HG03521 (cell line): Measurements from ENCODE around the gene DYNC2H1.
"Not testable (repeated sequence)": the region's sequence is repeated elsewhere in the genome, so short reads cannot be mapped to it uniquely, and the experiment has no call there.

Experiments
- ATAC-seq: cut with Tn5 transposase; IDR thresholded peaks from one replicate; pipeline ENCODE4 v1.9.1; 2021; ENCODE audit warnings: mild to moderate bottlenecking, moderate library complexity; ENCODE audit not compliant: unreplicated experiment

Gene DYNC2H1

GRCh38 chr11:103367650-103368049, 258.4 kb downstream of the DYNC2H1 start:
- ATAC-seq, result no peak

GRCh38 chr11:103368145-103368544, 258.9 kb downstream of the DYNC2H1 start:
- ATAC-seq, result no peak

DNA sequence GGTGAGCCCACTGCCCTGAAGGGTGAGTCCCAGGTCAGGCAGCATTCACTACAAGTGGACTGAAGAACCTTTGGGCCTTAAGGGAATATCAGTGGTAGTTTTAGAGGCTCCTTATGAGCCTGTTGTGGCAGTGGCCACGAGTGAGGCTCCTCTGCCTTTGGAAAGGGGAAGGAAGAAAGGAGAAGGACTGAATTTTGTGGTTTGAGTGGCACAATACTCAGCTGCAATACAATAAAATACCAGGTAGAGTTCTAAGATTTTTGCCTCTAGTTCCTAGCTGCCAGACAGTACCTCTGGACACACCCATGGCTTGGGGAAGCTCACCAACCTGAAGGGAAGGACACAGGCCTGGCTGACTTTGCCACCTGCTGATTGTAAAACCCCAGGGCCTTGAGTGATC, 260.9 kb downstream of the DYNC2H1 start:
- ATAC-seq, result no peak

DNA sequence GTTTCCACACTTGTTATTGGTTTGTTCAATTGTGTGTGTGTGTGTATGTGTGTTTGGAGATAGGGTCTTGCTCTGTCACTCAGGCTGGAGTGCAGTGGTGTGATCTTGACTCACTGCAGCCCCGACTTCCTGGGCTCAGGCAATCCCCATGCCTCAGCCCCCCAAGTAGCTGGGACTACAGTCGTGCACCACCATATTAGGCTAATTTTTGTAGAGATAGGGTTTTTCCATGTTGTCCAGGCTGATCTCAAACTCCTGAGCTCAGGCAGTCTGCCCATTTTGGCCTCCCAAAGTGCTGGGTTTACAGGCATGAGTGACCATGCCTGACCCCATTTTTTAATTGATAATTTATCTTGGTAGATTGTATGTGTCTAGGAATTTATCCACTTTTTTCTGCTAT, 263.7 kb downstream of the DYNC2H1 start:
- ATAC-seq, result no peak

DNA sequence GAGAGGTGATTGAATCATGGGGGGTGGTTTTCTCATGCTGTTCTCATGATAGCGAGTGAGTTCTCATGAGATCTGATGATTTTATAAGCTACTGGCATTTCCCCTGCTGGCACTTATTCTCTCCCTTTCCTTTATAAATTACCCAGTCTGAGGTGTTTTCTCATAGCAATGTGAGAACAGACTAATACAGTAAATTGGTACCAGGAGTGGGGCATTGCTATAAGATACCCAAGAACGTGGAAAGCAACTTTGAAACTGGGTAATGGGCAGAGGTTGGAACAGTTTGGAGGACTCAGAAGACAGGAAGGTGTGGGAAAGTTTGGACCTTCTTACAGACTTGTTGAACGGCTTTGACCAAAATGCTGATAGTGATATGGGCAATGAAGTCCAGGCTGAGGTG, 265.0 kb downstream of the DYNC2H1 start:
- ATAC-seq, result not testable (repeated sequence)

DNA sequence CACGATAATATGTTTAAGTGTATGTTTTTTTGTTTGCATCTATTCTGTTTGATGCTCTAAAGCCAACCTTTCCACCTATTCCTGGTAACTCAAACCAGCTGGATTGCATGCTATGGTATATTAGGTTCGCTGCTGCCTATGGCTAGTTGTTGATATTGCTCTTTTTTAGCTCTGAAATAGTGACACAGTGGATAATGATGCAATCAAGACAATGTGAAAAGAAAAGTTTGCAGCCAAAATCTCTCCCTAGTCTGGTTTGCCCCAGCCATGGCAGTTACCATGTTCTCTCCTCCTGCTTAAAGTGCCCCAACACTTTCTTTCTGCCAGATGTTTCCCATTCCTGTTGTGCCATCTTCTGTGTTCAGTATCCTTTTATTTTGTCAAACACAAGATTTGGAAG, 269.7 kb downstream of the DYNC2H1 start:
- ATAC-seq, result no peak

GRCh38 chr11:103380031-103380430, 270.8 kb downstream of the DYNC2H1 start:
- ATAC-seq, result no peak

GRCh38 chr11:103384652-103385051, 275.4 kb downstream of the DYNC2H1 start:
- ATAC-seq, result no peak

DNA sequence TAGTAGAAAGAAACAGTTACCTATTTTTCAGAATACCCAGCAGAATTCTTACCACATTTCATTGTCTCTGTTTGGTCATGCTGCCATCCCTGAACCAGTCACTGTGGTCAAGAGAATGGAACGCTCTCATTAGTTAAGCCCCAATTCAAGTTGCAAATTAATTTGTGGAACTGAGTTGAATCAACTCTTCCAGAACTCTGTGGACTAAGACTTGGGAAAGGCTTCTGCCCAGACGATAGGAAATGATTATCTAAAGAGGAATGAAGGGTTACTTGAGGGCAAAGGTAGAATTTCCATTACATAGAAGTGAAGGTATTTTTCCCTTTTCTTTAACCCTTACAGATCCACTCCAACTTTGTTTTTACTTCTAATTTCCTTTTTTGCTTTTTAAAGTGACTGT, 286.4 kb downstream of the DYNC2H1 start:
- ATAC-seq, result no peak

DNA sequence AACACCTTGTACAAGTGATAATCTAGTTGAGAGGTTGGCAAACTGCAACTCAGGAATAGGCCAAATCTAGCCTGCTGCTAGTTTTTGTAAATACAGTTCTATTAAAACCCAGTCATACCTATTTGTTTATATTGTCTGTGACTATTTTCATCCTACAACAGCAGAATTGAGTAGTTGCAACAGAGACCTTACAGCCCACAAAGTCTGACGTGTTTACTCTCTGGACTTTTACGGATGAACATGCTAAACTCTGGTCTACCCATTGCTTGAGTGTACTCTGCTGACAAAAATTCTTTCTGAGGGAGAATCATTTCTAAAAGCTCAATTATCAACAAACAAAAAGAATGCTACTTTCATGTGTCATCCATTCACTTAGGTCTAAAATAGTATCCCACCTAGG, 287.0 kb downstream of the DYNC2H1 start:
- ATAC-seq, result no peak

DNA sequence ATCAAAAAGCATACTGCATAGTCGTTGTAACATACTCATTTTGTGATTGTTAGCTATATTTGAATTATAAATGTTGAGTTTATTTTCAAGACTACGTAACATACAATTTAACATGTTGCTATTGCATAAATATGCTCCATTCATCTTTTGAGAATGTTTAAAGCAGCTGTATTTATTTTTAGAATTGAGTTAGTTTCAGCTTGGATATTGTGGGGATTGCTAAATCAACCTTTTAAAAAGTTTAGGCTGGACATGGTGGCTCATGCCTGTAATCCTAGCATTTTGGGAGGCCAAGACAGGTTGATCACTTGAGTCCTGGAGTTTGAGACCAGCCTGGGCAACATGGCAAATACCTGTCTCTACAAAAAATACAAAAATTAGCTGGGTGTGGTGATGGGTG, 288.1 kb downstream of the DYNC2H1 start:
- no peak for ATAC-seq

GRCh38 chr11:103398829-103399228, 289.6 kb downstream of the DYNC2H1 start:
- ATAC-seq, result no peak

- no peak for ATAC-seq
These were observed 297.1 kb downstream of the DYNC2H1 start for GRCh38 chr11:103406357-103406756.

DNA sequence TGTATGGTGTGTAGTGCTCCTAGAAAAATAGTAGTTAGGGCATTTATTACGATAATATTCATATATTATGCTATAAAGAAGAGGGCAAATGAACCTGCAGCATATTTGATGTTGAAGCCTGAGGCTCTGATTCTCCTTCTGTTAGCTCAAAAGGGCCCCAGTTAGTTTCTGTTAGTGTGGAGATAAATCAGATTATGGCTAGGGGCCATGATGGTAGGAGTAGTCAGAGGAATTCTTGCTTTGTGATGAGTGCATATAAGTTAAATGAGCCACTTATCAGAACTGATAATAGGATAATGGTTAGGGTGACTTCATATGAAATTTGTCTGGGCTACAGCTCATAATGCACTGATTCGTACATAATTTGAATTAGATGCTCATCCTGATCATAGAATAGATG, 298.4 kb downstream of the DYNC2H1 start:
- ATAC-seq, result no peak

- ATAC-seq, result no peak
These were observed 304.2 kb downstream of the DYNC2H1 start for GRCh38 chr11:103413266-103413888.

DNA sequence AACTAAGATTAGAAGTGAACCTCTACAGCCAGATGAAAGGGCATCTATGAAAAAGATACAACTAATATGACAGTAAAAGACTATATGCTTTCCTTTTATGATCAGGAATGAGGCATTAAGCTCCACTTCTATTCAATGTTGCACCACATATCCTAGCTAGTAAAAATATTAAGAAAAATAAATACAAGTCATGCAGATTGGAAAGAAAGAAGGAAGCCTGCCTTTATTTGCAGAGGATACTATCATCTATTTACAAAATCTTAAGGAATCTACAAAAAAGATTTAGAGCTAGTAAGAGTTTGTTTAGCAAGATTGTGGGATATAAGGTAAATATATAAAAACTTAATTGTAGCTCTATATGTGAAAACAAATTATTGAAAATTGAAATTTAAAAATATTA, 308.8 kb downstream of the DYNC2H1 start:
- no peak for ATAC-seq

DNA sequence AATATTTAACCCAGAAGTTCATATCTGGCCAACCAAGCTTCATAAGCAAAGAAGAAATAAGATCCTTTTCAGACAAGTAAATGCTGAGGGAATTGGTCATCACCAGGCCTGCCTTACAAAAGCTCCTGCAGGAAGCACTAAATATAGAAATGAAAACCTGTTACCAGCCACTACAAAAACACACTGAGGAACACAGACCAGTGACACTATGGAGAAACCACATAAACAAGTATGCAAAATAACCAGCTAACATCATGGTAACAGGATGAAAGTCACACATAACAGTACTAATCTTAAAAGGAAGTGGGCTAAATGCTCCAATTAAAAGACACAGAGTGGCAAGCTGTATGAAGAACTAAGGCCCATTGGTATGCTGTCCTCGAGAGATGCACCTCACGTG, 311.4 kb downstream of the DYNC2H1 start:
- ATAC-seq, result no peak

DNA sequence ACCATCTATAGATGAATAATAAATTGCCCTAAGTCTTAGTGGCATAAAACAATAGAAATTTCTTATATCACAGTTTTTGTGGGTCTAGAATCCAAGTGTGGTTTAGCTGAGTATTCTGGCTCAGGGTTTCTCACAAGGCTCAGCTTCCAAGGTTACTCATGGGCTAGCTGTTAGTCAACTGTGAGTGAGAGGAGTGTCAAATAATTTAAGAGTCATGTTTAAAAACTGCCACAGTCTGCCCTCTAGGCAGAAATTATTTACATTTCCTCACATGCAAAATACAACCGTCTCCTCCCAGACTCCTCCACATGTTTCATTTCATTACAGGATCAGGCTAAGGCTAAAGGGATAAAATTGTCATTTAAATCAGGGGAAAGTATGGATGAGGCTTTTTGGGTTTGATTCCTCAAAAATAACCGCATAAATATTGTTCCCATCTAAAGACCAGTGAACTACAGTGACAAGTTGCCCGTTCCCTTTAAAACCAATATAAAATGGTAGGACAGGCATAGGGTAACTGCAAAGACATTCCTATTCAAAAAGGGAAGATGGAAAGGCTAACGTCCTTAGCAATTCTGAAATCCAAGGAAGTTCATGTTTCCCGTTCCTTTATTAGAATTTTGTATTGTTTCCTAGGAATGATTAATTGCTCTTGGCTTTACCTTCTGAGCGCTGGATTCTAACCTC, 324.3 kb downstream of the DYNC2H1 start:
- ATAC-seq, result no peak

GRCh38 chr11:103434073-103434411, 324.8 kb downstream of the DYNC2H1 start:
- ATAC-seq, result no peak

DNA sequence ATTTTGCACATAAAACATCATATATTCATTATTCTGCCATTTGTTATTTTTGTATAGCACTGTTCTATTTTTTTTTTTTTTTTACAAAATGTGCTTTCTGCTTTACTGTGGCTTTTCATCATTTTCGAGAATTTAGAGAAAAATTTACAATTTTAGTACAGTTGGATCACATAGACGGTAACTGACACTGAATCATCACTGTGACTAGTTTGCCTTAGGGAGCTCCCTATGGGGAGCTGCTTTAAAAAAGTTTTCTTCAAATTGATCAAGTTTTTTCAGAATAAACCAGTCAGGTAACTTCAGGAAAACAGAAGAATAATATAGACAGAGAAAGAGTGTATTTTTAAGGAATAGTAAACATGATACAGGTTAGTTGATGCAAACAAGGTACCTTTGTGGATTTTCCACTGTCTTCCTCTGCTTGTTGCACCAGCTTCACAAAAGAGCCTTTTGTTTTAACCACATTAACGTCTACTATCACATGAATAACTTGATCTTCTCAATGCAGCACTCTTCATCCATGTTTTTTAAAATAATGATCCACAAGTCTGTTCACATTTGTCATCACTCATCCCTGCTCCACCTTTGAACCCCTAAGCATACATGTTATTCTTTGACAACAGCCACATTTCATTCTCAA, 327.0 kb downstream of the DYNC2H1 start:
- ATAC-seq, result no peak

DNA sequence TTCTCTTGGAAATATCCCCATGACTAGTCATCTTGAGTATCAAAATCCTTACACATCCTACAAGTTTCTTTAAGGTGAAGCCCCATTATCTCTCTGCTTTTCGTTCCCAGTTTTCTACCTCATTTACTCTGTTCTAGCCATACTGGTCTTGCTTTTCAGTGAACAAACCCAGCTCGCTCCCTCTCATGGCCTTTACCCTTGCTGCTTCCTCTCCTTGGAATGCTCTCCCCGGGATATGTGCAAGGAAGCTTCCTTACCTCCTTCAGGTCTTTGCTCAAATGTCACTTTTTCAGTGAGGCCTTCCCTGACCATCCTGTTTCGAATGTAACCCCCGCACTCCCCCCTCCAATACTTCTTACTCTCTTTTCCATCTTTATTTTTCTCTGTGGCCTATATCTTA, 331.8 kb downstream of the DYNC2H1 start:
- ATAC-seq, result no peak

GRCh38 chr11:103448966-103449365, 339.7 kb downstream of the DYNC2H1 start:
- ATAC-seq, result no peak

DNA sequence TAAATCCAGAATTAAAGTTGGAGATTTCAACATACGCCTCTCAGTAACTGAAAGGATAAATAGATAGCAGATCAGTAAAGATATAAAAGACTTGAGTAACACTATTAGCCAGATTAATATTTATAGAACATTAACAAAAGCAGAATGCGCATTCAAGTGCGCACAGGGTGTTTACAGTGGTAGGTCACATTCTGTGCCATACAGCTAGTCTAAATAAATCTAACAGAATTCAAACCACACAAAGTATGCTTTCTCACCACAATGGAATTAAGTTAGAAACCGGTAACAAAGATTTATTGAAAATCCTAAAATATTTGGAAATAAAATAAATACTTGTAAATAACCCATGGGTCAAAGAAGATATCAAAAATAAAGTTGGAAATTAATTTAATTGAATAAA, 341.0 kb downstream of the DYNC2H1 start:
- no peak for ATAC-seq
